HG02981 (cell line): ENCODE results near the gene KY.

Source experiments
- ATAC-seq: cut with Tn5 transposase; IDR thresholded peaks from one replicate; pipeline ENCODE4 v1.9.1; 2021; ENCODE audit warnings: mild to moderate bottlenecking, moderate library complexity; ENCODE audit not compliant: unreplicated experiment

KY gene

GRCh38 chr3:134645515-134645914 lies 5.3 kb downstream of the KY start:
- no peak for ATAC-seq

GRCh38 chr3:134644731-134645514 lies 5.9 kb downstream of the KY start:
- no peak for ATAC-seq

GRCh38 chr3:134643150-134643675 lies 7.6 kb downstream of the KY start:
- ATAC-seq, result no peak

- no peak for ATAC-seq
These were observed 8.2 kb downstream of the KY start for GRCh38 chr3:134642445-134643149.

GRCh38 chr3:134641671-134642300 lies 9.0 kb downstream of the KY start:
- no peak for ATAC-seq

GRCh38 chr3:134640872-134641470 lies 9.9 kb downstream of the KY start:
- ATAC-seq, result no peak

- ATAC-seq, result no peak
These were observed 10.4 kb downstream of the KY start for GRCh38 chr3:134640378-134640777.

GRCh38 chr3:134638385-134639030 lies 12.3 kb downstream of the KY start:
- ATAC-seq, result no peak

GRCh38 chr3:134636406-134636805 lies 14.4 kb downstream of the KY start:
- no peak for ATAC-seq

- ATAC-seq, result no peak
These were observed 20.3 kb downstream of the KY start for GRCh38 chr3:134630506-134630905.

- no peak for ATAC-seq
These were observed 21.9 kb downstream of the KY start for GRCh38 chr3:134628884-134629283.

GRCh38 chr3:134627831-134628230 lies 23.0 kb downstream of the KY start:
- ATAC-seq, result no peak

- no peak for ATAC-seq
These were observed 24.7 kb downstream of the KY start for GRCh38 chr3:134625885-134626741.

- ATAC-seq, result no peak
These were observed 25.4 kb downstream of the KY start for GRCh38 chr3:134625462-134625861.

GRCh38 chr3:134624537-134625287 lies 26.1 kb downstream of the KY start:
- ATAC-seq, result no peak

GRCh38 chr3:134623615-134624245 lies 27.1 kb downstream of the KY start:
- no peak for ATAC-seq

- ATAC-seq, result no peak
These were observed 27.9 kb downstream of the KY start for GRCh38 chr3:134622806-134623365.

- no peak for ATAC-seq
These were observed 29.0 kb downstream of the KY start for GRCh38 chr3:134621854-134622253.
